Measurements from ENCODE around the gene CTDP1. TPM values are rescaled to one million over a fixed set of nuclear protein-coding genes. Genes with fewer than 3 reads are reported as not detected.
"Not testable (repeated sequence)": the region's sequence is repeated elsewhere in the genome, so short reads cannot be mapped to it uniquely, and the experiment has no call there.

CTDP1 gene
- total RNA-seq, 2 experiments from 2014 or later, result 34.8 to 38.0 TPM

- Mint-ChIP-seq H3K9me3 (peaks cover 30% of the 10 kb centered on the region), H3K27ac (no peak overlapping the region), H3K4me1 (no peaks in the 10 kb centered on the region), H3K27me3 (no peaks in the 10 kb centered on the region), H3K4me3 (no peak overlapping the region), H3K36me3 (ENCODE audit: low read depth) (peaks cover 91% of the 10 kb centered on the region)
- POLR2A ChIA-PET, result no interaction called here
- DNase-seq, result no peak
- CTCF ChIA-PET, result no interaction called here
Observed at GRCh38 chr18:79733135-79733701, 53.6 kb downstream of the CTDP1 start.

- H3K27ac Mint-ChIP-seq, result no peak overlapping the region
- H3K36me3 Mint-ChIP-seq (ENCODE audit: low read depth), result peaks cover 91% of the 10 kb centered on the region
- ChIA-PET CTCF (no interaction called here), POLR2A (no interaction called here)
- no peak overlapping the region for H3K4me3 Mint-ChIP-seq
- H3K4me1 Mint-ChIP-seq, result no peaks in the 10 kb centered on the region
- no peak for DNase-seq
- H3K27me3 Mint-ChIP-seq, result no peaks in the 10 kb centered on the region
- H3K9me3 Mint-ChIP-seq, result peaks cover 23% of the 10 kb centered on the region
Observed at GRCh38 chr18:79733986-79734770, 54.6 kb downstream of the CTDP1 start.

DNA sequence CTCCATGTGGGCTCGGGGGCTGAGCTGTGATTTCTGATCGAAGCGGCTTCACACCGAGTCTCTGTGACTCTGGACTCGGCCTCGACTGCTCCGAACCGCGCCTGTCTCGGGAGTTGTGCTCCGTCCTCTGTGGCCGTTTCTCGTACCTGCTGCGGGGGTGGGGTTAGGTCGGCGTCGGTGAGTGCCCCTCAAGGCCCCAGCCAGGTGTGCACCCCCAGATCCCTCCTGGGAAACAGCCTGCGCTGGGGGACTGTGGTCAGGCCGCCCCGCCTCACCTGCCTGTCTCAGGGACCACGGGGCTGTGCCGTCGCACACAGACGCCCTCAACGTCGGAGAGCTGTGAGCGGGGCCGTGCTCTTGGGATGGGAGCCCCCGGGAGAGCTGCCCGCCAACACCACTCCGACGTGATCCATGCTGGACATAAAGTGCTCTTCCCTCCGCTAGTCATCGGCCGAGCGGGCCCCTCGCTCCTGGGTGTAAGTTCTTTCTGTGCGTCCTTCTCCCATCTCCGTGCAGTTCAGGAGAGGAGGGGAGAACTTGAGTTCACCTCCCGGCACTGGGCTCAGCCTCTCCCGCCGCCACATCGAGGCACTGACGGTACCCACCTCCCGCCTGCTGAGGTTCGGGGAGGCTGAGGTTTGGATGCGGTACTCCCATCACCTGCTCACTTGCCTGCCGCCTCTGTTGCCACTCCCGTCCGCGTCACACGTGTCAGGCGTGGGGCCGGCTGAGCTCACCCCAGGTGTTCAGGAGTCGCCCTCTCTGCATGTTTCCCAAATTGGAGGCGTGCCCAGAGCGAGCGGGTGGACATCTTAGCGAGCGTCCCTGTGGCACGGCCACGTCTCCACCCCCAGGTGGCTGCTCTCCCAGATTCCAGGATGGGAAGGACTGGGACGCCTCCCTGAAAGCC lies 55.7 kb downstream of the CTDP1 start:
- no peak for DNase-seq
- Mint-ChIP-seq H3K4me1 (no peaks in the 10 kb centered on the region), H3K4me3 (no peak overlapping the region), H3K27me3 (no peaks in the 10 kb centered on the region), H3K27ac (no peak overlapping the region), H3K9me3 (peaks cover 18% of the 10 kb centered on the region), H3K36me3 (ENCODE audit: low read depth) (peaks cover 87% of the 10 kb centered on the region)
- CTCF ChIA-PET, result no interaction called here
- POLR2A ChIA-PET, result no interaction called here

- no peaks in the 10 kb centered on the region for H3K4me1 Mint-ChIP-seq
- ChIA-PET CTCF (no interaction called here), POLR2A (no interaction called here)
- peaks cover 14% of the 10 kb centered on the region for H3K9me3 Mint-ChIP-seq
- H3K4me3 Mint-ChIP-seq, result no peak overlapping the region
- no peaks in the 10 kb centered on the region for H3K27me3 Mint-ChIP-seq
- peaks cover 85% of the 10 kb centered on the region for H3K36me3 Mint-ChIP-seq (ENCODE audit: low read depth)
- DNase-seq, result no peak
- H3K27ac Mint-ChIP-seq, result no peak overlapping the region
Observed at GRCh38 chr18:79736230-79736629, 56.6 kb downstream of the CTDP1 start.

DNA sequence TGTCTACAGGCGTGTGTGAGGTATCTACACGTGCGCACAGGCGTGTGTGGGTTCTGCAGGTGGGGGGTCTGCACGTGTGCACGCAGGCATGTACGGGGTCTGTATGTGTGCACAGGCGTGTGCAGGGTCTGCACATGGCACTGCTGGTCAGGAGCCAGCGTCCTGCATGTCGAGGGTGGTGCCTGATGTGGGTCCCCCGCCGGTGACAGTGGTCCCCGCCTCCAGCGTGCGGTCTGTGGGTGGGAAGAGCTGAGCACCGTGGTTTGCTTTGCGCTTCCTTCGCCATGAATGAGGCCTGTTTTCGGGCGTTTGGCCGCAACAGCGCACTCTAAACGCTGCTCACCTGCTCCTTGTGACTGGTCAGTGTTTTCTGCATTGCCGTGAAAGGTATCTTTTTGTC lies 57.2 kb downstream of the CTDP1 start:
- H3K4me3 Mint-ChIP-seq, result no peak overlapping the region
- H3K27me3 Mint-ChIP-seq, result no peaks in the 10 kb centered on the region
- H3K36me3 Mint-ChIP-seq (ENCODE audit: low read depth), result peaks cover 85% of the 10 kb centered on the region
- no peak for DNase-seq
- ChIA-PET POLR2A (no interaction called here), CTCF (no interaction called here)
- no peak overlapping the region for H3K27ac Mint-ChIP-seq
- peaks cover 8% of the 10 kb centered on the region for H3K9me3 Mint-ChIP-seq
- no peaks in the 10 kb centered on the region for H3K4me1 Mint-ChIP-seq

DNA sequence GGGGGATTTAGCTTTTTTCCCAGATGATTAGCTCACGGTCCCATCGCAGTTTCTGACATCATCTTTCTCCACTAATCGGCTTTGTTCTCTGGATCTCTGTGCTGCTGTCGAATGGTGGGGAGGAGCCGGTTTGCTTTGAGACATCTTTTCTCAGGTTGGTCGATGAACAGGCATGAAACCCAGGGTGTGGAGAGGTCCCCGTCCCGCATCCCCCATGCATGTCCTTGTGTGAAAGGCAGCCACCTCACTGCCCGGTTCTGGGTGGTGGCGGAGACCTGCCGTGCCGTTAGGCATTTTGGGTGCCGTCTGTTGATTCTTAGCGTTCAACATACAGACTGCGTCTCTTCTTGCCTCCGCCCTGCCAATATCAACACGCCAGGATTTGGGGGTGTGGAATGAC lies 57.8 kb downstream of the CTDP1 start:
- no peak overlapping the region for H3K4me3 Mint-ChIP-seq
- ChIA-PET CTCF (no interaction called here), POLR2A (no interaction called here)
- H3K36me3 Mint-ChIP-seq (ENCODE audit: low read depth), result peaks cover 88% of the 10 kb centered on the region
- DNase-seq, result no peak
- H3K4me1 Mint-ChIP-seq, result no peaks in the 10 kb centered on the region
- no peak overlapping the region for H3K27ac Mint-ChIP-seq
- H3K9me3 Mint-ChIP-seq, result peaks cover 5% of the 10 kb centered on the region
- no peaks in the 10 kb centered on the region for H3K27me3 Mint-ChIP-seq

- CTCF ChIA-PET, result no interaction called here
- POLR2A ChIA-PET, result no interaction called here
- Mint-ChIP-seq H3K27me3 (no peaks in the 10 kb centered on the region), H3K4me3 (no peak overlapping the region), H3K27ac (no peak overlapping the region), H3K4me1 (no peaks in the 10 kb centered on the region), H3K36me3 (ENCODE audit: low read depth) (peaks cover 89% of the 10 kb centered on the region), H3K9me3 (peaks cover 5% of the 10 kb centered on the region)
- no peak for DNase-seq
Observed at GRCh38 chr18:79738041-79738461, 58.4 kb downstream of the CTDP1 start.

GRCh38 chr18:79738581-79739439 lies 59.2 kb downstream of the CTDP1 start:
- no peaks in the 10 kb centered on the region for H3K4me1 Mint-ChIP-seq
- H3K27me3 Mint-ChIP-seq, result no peaks in the 10 kb centered on the region
- H3K4me3 Mint-ChIP-seq, result no peak overlapping the region
- CTCF ChIA-PET, result no interaction called here
- peaks cover 3% of the 10 kb centered on the region for H3K9me3 Mint-ChIP-seq
- DNase-seq, result no peak
- peaks cover 88% of the 10 kb centered on the region for H3K36me3 Mint-ChIP-seq (ENCODE audit: low read depth)
- POLR2A ChIA-PET, result no interaction called here
- H3K27ac Mint-ChIP-seq, result no peak overlapping the region

DNA sequence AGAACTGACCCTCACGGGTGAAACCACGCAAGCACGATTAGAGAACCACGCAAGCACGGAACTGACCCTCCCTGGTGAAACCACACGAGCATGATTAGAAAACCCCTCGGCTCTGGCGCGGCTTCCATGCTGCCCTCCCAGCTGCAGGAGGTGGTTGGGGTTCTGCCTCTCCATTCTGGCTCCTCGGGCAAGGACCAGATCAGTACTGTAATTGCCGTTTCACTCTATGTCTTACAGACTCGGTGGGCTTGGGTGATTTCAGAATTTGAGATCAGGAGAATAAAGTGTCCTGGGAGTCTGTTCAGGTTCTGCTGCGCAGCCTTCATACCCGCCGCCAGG lies 59.8 kb downstream of the CTDP1 start:
- H3K9me3 Mint-ChIP-seq, result no peaks in the 10 kb centered on the region
- H3K4me3 Mint-ChIP-seq, result no peak overlapping the region
- peaks cover 88% of the 10 kb centered on the region for H3K36me3 Mint-ChIP-seq (ENCODE audit: low read depth)
- ChIA-PET POLR2A (no interaction called here), CTCF (no interaction called here)
- H3K27me3 Mint-ChIP-seq, result no peaks in the 10 kb centered on the region
- no peak for DNase-seq
- no peaks in the 10 kb centered on the region for H3K4me1 Mint-ChIP-seq
- H3K27ac Mint-ChIP-seq, result no peak overlapping the region

GRCh38 chr18:79740047-79740446 lies 60.4 kb downstream of the CTDP1 start:
- H3K27me3 Mint-ChIP-seq, H3K9me3 Mint-ChIP-seq, H3K27ac Mint-ChIP-seq, POLR2A ChIA-PET, H3K4me1 Mint-ChIP-seq, CTCF ChIA-PET, H3K4me3 Mint-ChIP-seq, DNase-seq: not testable (repeated sequence)
- peaks cover 85% of the 10 kb centered on the region for H3K36me3 Mint-ChIP-seq (ENCODE audit: low read depth)

- Mint-ChIP-seq H3K9me3 (no peaks in the 10 kb centered on the region), H3K4me3 (no peak overlapping the region), H3K27ac (no peak overlapping the region), H3K4me1 (no peaks in the 10 kb centered on the region), H3K27me3 (no peaks in the 10 kb centered on the region), H3K36me3 (ENCODE audit: low read depth) (peaks cover 78% of the 10 kb centered on the region)
- ChIA-PET POLR2A (no interaction called here), CTCF (no interaction called here)
- DNase-seq, result no peak
Observed at GRCh38 chr18:79740521-79741361, 61.1 kb downstream of the CTDP1 start.

- no peaks in the 10 kb centered on the region for H3K27me3 Mint-ChIP-seq
- no peak overlapping the region for H3K27ac Mint-ChIP-seq
- CTCF ChIA-PET, result no interaction called here
- POLR2A ChIA-PET, result no interaction called here
- peaks cover 75% of the 10 kb centered on the region for H3K36me3 Mint-ChIP-seq (ENCODE audit: low read depth)
- DNase-seq, result no peak
- H3K4me3 Mint-ChIP-seq, result no peak overlapping the region
- H3K9me3 Mint-ChIP-seq, result peaks cover 2% of the 10 kb centered on the region
- H3K4me1 Mint-ChIP-seq, result no peaks in the 10 kb centered on the region
Observed at GRCh38 chr18:79741362-79741700, 61.7 kb downstream of the CTDP1 start.

Measured in activated CD4-positive, alpha-beta memory T cell treated with anti-CD3 and anti-CD28 coated beads, Interleukin-2, amount 10 ng/mL, durations not matched to agents 7 days and 5 days (primary cell).